Measurements from ENCODE around the gene GTF2H1.

The GTF2H1 gene

DNA sequence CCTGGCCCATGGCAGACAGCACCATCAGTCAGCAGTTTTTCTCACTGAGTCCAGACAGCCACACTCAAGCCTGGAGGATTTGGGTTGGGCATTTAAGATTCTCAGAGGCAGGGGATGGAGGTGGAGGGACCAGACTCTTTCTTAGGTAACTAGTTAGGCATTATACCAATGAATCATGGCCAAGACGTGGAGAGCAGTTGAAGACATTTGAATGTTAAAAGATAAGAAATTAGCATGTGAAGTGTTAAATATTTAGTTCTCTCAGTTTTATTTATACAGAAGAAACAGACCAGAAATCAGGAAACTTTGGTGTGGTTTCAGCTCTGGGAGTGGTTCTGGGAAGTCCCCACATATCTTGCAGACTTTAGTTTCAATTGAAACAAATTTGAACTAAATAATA, 9.9 kb downstream of the GTF2H1 start:
- no peaks in the 10 kb centered on the region for H3K9me3 Mint-ChIP-seq (ENCODE audit: low read depth)
- H3K36me3 Mint-ChIP-seq: peaks cover 13% of the 10 kb centered on the region
- H3K4me3 Mint-ChIP-seq: peak overlapping the region; percentile 54
- no peaks in the 10 kb centered on the region for H3K27me3 Mint-ChIP-seq
- peaks cover 46% of the 10 kb centered on the region for H3K4me1 Mint-ChIP-seq (ENCODE audit: low read depth)
- H3K27ac Mint-ChIP-seq: peak overlapping the region; percentile 81

DNA sequence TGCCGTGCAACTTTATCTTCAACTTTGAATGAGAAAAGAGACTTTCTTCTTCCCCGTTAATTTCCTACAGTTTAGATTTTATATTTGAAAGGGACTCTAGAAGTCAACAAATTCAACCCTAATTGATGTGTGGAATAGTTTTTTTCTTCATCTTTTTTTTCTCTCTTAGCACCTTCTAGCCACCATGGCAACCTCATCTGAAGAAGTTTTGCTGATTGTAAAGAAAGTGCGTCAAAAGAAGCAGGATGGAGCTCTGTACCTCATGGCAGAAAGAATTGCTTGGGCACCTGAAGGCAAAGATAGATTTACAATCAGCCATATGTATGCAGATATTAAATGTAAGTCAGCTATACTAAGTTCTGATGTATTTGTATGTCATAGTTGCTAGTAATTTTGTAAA, 10.5 kb downstream of the GTF2H1 start:
- H3K4me1 Mint-ChIP-seq (ENCODE audit: low read depth): peaks cover 44% of the 10 kb centered on the region
- peak overlapping the region; percentile 84 for H3K27ac Mint-ChIP-seq

DNA sequence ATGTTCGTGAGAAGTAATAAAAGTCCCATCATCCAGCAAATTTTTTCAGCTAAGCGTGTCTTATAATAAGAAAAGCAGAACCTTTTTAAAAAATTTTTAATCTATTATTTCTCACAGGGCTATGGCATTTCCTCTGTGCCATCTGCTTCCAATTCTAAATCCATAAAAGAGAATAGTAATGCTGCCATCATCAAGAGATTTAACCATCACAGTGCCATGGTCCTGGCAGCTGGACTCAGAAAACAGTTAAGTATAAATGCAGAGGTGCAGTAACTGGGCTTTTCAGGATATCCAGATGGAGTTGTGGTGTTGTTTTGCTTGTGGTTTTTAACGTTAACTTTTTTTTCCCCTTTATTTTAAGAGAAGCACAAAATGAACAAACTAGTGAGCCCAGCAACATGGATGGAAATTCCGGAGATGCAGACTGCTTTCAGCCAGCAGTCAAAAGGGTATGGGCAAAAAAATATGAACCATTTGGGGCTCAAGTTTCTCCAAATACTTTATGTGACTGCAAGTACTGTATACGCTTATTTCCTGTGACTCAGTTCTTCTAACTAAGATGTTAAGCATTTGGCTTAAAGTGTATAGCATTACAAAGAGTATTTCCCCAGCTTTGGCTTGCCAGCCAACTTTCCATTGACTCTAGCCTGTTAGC, 25.2 kb downstream of the GTF2H1 start:
- no peaks in the 10 kb centered on the region for H3K4me1 Mint-ChIP-seq (ENCODE audit: low read depth)
- H3K9me3 Mint-ChIP-seq (ENCODE audit: low read depth): no peaks in the 10 kb centered on the region
- no peak overlapping the region for H3K27ac Mint-ChIP-seq
- H3K4me3 Mint-ChIP-seq: no peak overlapping the region
- H3K36me3 Mint-ChIP-seq: peaks cover 9% of the 10 kb centered on the region
- H3K27me3 Mint-ChIP-seq: no peaks in the 10 kb centered on the region

More for the DNA sequence above, 10.5 kb downstream of the GTF2H1 start:
- Mint-ChIP-seq H3K36me3 (peaks cover 13% of the 10 kb centered on the region), H3K9me3 (ENCODE audit: low read depth) (no peaks in the 10 kb centered on the region), H3K27me3 (no peaks in the 10 kb centered on the region), H3K4me3 (peak overlapping the region; percentile 61)

DNA sequence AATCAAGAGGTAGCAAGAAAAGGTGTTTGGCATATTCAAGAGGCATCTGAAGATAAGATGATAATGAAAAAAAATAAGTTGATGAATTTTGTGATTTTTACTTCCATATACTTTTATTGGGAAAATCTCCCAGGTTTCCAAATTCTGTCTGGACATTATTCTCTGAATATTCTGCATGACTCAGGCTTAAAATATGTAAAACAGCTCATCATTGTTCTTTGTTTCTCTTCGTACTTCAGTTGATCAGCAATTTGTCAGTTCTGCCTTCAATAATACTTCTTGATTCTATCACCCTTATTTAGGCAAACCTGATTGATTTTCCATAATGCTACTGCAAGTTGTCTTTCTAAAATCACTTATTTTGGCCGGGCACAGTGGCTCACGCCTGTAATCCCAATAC, 30.2 kb downstream of the GTF2H1 start:
- Mint-ChIP-seq H3K36me3 (peaks cover 7% of the 10 kb centered on the region), H3K27ac (peak overlapping the region; percentile 41), H3K9me3 (ENCODE audit: low read depth) (no peaks in the 10 kb centered on the region), H3K4me1 (ENCODE audit: low read depth) (no peaks in the 10 kb centered on the region), H3K4me3 (no peak overlapping the region), H3K27me3 (no peaks in the 10 kb centered on the region)

DNA sequence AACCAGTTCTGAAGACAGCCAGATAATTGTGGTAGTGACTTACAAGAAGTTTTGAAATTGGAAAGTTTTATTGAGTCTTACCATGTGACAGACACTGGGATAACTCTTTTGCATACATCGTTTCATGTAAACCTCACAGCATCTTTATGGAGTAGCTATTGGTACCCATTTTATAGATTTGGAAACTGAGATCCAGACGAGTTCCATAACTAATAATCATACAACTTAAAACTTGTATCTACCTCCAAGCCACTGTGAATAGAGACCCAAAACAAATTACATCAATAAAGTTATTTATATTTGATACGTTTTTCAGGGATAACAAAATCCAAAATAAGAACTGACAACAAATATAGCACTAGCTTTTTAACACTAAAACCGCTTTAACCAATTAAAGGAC, 36.3 kb downstream of the GTF2H1 start:
- Mint-ChIP-seq H3K4me3 (no peak overlapping the region), H3K27me3 (no peaks in the 10 kb centered on the region), H3K4me1 (ENCODE audit: low read depth) (no peaks in the 10 kb centered on the region), H3K27ac (no peak overlapping the region), H3K9me3 (ENCODE audit: low read depth) (no peaks in the 10 kb centered on the region), H3K36me3 (peaks cover 9% of the 10 kb centered on the region)

DNA sequence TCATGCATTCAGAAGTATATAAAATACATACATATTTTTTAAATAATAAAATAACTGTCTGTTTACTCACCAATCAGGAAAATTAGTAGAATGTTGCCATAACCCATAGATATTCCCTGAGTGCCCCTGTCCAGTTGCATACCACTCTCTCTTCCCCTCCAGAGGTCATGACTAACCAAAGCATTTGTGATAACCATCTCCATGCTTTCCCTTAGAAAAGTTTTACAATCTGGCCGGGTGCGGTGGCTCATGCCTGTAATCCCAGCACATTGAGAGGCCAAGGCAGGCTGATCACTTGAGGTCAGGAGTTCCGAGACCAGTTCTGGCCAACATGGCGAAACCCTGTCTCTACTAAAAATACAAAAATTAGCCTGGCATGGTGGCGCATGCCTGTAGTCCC, 38.8 kb downstream of the GTF2H1 start:
- Mint-ChIP-seq H3K36me3 (peaks cover 12% of the 10 kb centered on the region), H3K27me3 (no peaks in the 10 kb centered on the region), H3K4me1 (ENCODE audit: low read depth) (no peaks in the 10 kb centered on the region), H3K4me3 (no peak overlapping the region), H3K9me3 (ENCODE audit: low read depth) (no peaks in the 10 kb centered on the region), H3K27ac (no peak overlapping the region)

DNA sequence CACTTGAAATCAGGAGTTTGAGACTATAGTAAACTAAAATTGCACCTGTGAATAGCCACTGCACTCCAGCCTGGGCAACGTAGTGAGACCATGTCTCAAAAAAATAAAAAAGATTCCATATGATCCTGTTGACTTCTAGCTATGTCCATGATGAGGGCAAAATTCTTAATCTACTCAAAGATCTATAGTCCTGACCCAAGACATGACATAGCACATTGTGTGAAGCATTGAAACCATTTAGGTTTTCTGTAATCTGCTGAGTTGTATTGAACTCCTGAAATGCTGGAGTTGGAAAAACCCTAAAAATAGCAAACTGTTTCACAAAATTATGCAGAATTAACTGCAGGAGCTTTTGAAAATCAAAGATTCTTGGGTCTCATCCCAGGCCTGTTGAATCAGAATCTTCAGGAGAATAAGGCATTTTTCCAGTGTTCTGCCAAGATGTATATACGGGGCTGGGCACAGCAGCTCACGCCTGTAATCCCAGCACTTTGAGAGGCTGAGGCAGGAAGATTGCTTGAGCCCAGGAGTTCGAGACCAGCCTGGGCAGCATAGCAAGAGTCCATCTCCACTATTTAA, 42.2 kb downstream of the GTF2H1 start:
- H3K36me3 Mint-ChIP-seq: peaks cover 7% of the 10 kb centered on the region
- no peak overlapping the region for H3K4me3 Mint-ChIP-seq
- no peaks in the 10 kb centered on the region for H3K9me3 Mint-ChIP-seq (ENCODE audit: low read depth)
- no peaks in the 10 kb centered on the region for H3K27me3 Mint-ChIP-seq
- H3K4me1 Mint-ChIP-seq (ENCODE audit: low read depth): peaks cover 2% of the 10 kb centered on the region
- H3K27ac Mint-ChIP-seq: no peak overlapping the region

DNA sequence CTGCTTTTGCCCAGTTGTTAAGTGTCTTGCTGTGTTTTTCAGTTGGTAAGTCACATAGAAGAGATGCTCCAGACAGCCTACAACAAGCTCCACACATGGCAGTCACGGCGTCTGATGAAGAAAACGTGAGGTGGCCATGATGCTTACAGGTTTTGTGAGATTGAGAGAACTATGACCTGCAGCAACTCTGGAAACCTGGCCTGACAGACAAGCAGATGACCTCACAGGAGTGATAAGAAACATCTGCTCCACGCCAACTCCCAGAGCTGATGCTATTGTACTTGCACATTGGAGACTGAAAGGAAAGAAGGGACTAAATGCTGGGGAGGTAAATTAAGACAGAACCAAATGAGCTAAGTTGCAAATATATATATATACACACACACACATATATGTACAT, 43.4 kb downstream of the GTF2H1 start:
- Mint-ChIP-seq H3K36me3 (peaks cover 7% of the 10 kb centered on the region), H3K4me3 (no peak overlapping the region), H3K27me3 (no peaks in the 10 kb centered on the region), H3K27ac (peak overlapping the region; percentile 61), H3K9me3 (ENCODE audit: low read depth) (no peaks in the 10 kb centered on the region), H3K4me1 (ENCODE audit: low read depth) (peaks cover 2% of the 10 kb centered on the region)

DNA sequence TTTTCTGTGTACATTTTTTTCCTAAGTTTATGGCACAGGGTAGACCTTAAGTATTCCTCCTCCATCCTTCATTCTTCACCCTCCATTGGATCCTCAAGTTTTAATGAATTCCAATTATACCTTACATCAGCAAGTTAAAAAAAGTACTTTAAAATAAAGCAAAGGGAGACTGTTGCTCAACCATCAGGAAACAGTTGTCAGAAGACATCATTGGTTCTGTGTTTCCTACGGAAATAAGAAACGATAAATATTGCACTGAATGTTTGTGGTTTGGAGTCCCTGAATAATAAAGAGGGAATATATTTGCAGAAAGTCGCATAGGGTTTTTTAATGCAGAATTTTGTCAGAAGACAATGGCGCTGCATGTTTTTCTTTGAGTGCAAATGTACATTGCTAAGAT, 43.9 kb downstream of the GTF2H1 start:
- H3K36me3 Mint-ChIP-seq: peaks cover 9% of the 10 kb centered on the region
- no peaks in the 10 kb centered on the region for H3K9me3 Mint-ChIP-seq (ENCODE audit: low read depth)
- H3K4me3 Mint-ChIP-seq: no peak overlapping the region
- H3K4me1 Mint-ChIP-seq (ENCODE audit: low read depth): peaks cover 2% of the 10 kb centered on the region
- H3K27ac Mint-ChIP-seq: no peak overlapping the region
- H3K27me3 Mint-ChIP-seq: no peaks in the 10 kb centered on the region

DNA sequence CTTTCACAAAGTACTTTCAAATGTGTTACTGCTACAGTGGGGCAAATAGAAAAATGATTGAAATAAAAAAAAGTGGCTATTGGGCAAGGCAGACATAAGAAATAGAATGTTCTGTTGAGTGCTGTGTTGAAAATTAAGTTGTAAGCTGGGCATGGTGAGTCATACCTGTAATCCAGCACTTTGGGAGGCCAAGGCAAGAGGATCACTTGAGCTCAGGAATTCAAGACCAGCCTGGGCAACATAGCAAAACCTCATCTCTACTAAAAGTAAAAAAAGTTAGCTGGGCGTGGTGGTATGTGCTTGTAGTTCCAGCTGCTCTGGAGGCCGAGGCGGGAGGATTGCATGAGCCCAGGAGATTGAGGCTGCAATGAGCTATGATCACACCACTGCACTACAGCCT, 45.1 kb downstream of the GTF2H1 start:
- H3K9me3 Mint-ChIP-seq (ENCODE audit: low read depth): no peaks in the 10 kb centered on the region
- no peak overlapping the region for H3K4me3 Mint-ChIP-seq
- peak overlapping the region; percentile 13 for H3K27ac Mint-ChIP-seq
- H3K27me3 Mint-ChIP-seq: no peaks in the 10 kb centered on the region
- H3K36me3 Mint-ChIP-seq: peaks cover 9% of the 10 kb centered on the region
- H3K4me1 Mint-ChIP-seq (ENCODE audit: low read depth): peaks cover 2% of the 10 kb centered on the region

DNA sequence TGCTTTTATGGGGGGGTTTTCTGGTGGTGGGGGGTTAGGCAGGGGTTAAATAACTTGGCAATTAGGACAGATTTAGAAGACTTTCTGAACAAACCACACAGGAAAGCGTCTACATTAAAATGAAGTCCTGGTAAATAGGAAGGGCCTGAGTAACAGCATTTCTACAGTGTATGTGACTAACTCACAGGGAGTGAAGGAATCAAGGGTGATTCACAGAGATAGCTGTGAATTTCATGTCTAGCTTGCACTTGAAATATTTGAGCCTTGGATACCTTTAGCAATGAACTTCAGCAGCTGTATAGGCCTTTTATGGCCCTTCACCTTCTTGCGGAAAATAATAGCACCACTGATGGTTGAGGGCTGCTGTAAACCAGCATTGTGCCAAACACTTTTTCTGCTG, 45.9 kb downstream of the GTF2H1 start:
- Mint-ChIP-seq H3K27me3 (no peaks in the 10 kb centered on the region), H3K9me3 (ENCODE audit: low read depth) (no peaks in the 10 kb centered on the region), H3K27ac (peak overlapping the region; percentile 56), H3K4me1 (ENCODE audit: low read depth) (peaks cover 2% of the 10 kb centered on the region), H3K36me3 (peaks cover 9% of the 10 kb centered on the region), H3K4me3 (no peak overlapping the region)

DNA sequence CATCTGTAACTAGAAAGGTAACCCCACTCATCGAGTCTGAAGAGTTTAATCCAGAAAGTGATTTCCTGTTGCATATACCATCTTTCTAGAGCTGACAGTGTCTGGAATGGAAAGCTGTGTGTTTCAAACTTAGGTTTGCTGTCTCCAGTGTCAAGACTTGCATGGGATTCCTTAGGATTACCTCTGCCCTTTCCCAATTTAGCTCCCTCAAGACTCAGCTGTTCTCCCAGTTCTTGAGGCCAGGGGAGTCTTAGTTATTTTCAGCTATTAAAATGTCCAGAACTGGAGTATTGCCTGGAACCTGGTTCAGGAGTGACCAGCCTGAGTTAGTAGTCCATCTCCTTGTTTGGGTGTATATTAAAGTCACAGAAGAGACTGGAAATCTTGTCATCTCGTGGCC, 47.0 kb downstream of the GTF2H1 start:
- Mint-ChIP-seq H3K27me3 (no peaks in the 10 kb centered on the region), H3K4me3 (no peak overlapping the region), H3K9me3 (ENCODE audit: low read depth) (no peaks in the 10 kb centered on the region), H3K27ac (no peak overlapping the region), H3K36me3 (peaks cover 6% of the 10 kb centered on the region), H3K4me1 (ENCODE audit: low read depth) (peaks cover 2% of the 10 kb centered on the region)

DNA sequence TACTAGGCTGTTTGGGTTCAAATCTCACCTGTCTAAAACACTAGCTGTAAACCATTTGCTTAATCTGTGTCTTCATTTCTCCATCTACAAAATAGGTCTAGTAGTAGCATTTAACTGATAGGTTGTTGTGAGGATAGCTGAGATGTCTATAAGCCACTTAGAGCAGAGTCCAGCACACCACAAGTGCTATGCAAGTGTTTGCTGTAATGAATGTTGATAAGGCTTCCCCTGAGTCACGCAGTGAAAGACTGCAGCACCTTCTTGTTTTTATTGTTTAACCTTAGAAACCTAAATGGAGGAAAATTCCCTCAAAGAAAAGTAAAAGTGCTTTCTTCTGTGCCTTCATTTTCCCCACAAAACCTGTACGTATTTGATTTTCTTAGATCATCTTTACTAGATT, 48.9 kb downstream of the GTF2H1 start:
- H3K9me3 Mint-ChIP-seq (ENCODE audit: low read depth): no peaks in the 10 kb centered on the region
- H3K27ac Mint-ChIP-seq: no peak overlapping the region
- H3K4me1 Mint-ChIP-seq (ENCODE audit: low read depth): peaks cover 2% of the 10 kb centered on the region
- H3K27me3 Mint-ChIP-seq: no peaks in the 10 kb centered on the region
- peaks cover 4% of the 10 kb centered on the region for H3K36me3 Mint-ChIP-seq
- H3K4me3 Mint-ChIP-seq: no peak overlapping the region

DNA sequence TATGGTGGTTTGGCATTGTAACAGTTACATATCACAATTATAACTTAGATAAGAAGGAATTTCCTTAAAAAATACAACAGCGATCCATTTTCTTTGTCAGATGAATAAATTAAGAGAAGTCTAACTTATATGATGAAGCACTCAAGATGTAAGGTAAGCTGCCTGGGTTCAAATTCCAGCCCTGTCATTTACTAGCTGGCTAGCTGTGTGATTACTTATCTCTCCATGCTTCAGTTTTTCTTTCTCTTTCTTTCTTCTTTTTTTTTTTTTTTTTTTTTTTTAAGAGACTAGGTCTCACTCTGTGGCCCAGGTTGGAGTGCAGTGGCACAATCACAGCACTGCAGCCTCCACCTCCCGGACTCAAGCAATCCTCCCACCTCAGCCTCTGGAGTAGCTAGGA, 49.8 kb downstream of the GTF2H1 start:
- Mint-ChIP-seq H3K4me3 (no peak overlapping the region), H3K27ac (no peak overlapping the region), H3K27me3 (no peaks in the 10 kb centered on the region), H3K9me3 (ENCODE audit: low read depth) (no peaks in the 10 kb centered on the region), H3K36me3 (peaks cover 2% of the 10 kb centered on the region), H3K4me1 (ENCODE audit: low read depth) (peaks cover 2% of the 10 kb centered on the region)

DNA sequence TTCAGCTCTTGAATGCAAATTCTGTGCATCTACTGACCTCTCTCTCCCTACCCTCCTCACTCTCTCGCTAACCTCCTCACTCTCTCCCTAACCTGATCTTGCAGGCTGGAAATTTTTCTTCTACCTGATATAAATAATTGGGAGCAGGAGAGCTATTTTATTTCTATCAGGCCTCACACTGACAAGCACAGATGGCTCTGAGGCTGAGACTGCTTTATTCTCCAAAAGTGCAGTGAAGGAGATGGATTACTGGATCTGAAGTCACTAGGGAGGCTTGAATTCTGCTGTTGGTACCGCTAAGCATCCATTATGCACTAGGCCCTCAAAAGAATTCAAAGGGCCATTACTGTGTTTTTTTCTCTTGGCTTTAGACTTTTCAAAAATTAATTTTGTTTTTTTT, 52.6 kb downstream of the GTF2H1 start:
- Mint-ChIP-seq H3K9me3 (ENCODE audit: low read depth) (no peaks in the 10 kb centered on the region), H3K27ac (no peak overlapping the region), H3K4me1 (ENCODE audit: low read depth) (no peaks in the 10 kb centered on the region), H3K4me3 (no peak overlapping the region), H3K36me3 (peaks cover 2% of the 10 kb centered on the region), H3K27me3 (no peaks in the 10 kb centered on the region)

DNA sequence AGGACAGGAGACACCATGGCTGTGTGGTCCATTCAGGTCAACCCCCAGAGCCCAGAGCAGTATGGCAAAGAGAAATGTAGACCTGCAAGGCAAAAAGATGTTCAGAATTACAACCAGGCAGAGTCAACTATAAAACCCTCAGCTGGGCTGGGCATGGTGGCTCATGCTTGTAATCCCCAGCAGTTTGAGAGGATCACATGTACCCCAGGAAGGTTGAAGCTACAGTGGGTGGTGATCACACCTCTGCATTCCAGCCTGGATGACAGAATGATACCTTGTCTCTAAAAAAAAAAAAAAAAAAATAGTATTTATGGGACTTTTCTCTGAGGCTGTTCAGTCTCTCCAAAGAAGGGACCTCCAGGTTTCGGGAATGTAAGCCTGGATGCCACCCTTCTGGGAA, 53.6 kb downstream of the GTF2H1 start:
- Mint-ChIP-seq H3K36me3 (peaks cover 1% of the 10 kb centered on the region), H3K9me3 (ENCODE audit: low read depth) (no peaks in the 10 kb centered on the region), H3K4me3 (no peak overlapping the region), H3K27ac (no peak overlapping the region), H3K4me1 (ENCODE audit: low read depth) (no peaks in the 10 kb centered on the region), H3K27me3 (no peaks in the 10 kb centered on the region)

Measured in activated naive CD8-positive, alpha-beta T cell (primary cell).